ENCODE measurements around the gene HSH2D. TPM values are rescaled to one million over a fixed set of nuclear protein-coding genes. Genes with fewer than 3 reads are reported as not detected.

HSH2D gene
- total and polyA plus RNA-seq, 10 of the 15 experiments (the other 5 are each of a cell fraction or from before 2014, with no cell fraction given), result 22.0 to 145 (median 89.3) TPM

GRCh38 chr19:16139752-16140151, 3.7 kb upstream of the HSH2D start (continued):
- TF ChIP-seq, protein P1, sequence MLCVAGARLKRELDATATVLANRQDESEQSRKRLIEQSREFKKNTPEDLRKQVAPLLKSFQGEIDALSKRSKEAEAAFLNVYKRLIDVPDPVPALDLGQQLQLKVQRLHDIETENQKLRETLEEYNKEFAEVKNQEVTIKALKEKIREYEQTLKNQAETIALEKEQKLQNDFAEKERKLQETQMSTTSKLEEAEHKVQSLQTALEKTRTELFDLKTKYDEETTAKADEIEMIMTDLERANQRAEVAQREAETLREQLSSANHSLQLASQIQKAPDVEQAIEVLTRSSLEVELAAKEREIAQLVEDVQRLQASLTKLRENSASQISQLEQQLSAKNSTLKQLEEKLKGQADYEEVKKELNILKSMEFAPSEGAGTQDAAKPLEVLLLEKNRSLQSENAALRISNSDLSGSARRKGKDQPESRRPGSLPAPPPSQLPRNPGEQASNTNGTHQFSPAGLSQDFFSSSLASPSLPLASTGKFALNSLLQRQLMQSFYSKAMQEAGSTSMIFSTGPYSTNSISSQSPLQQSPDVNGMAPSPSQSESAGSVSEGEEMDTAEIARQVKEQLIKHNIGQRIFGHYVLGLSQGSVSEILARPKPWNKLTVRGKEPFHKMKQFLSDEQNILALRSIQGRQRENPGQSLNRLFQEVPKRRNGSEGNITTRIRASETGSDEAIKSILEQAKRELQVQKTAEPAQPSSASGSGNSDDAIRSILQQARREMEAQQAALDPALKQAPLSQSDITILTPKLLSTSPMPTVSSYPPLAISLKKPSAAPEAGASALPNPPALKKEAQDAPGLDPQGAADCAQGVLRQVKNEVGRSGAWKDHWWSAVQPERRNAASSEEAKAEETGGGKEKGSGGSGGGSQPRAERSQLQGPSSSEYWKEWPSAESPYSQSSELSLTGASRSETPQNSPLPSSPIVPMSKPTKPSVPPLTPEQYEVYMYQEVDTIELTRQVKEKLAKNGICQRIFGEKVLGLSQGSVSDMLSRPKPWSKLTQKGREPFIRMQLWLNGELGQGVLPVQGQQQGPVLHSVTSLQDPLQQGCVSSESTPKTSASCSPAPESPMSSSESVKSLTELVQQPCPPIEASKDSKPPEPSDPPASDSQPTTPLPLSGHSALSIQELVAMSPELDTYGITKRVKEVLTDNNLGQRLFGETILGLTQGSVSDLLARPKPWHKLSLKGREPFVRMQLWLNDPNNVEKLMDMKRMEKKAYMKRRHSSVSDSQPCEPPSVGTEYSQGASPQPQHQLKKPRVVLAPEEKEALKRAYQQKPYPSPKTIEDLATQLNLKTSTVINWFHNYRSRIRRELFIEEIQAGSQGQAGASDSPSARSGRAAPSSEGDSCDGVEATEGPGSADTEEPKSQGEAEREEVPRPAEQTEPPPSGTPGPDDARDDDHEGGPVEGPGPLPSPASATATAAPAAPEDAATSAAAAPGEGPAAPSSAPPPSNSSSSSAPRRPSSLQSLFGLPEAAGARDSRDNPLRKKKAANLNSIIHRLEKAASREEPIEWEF (IDR thresholded peaks at IDR 0.05; ENCODE audit: insufficient replicate concordance, low read depth, low read length), result no peak
- TF ChIP-seq IRF5 (IDR thresholded peaks at IDR 0.05; ENCODE audit: borderline replicate concordance), result peak; percentile 11; the same call in 1 of the 2 replicates
- TF ChIP-seq POLR2AphosphoS5 (IDR thresholded peaks at IDR 0.05; ENCODE audit: low read length), result no peak
- no peak for TF ChIP-seq SIX5 (IDR thresholded peaks at IDR 0.05; ENCODE audit: low read depth, low read length, severe bottlenecking)
- TF ChIP-seq, protein P2, sequence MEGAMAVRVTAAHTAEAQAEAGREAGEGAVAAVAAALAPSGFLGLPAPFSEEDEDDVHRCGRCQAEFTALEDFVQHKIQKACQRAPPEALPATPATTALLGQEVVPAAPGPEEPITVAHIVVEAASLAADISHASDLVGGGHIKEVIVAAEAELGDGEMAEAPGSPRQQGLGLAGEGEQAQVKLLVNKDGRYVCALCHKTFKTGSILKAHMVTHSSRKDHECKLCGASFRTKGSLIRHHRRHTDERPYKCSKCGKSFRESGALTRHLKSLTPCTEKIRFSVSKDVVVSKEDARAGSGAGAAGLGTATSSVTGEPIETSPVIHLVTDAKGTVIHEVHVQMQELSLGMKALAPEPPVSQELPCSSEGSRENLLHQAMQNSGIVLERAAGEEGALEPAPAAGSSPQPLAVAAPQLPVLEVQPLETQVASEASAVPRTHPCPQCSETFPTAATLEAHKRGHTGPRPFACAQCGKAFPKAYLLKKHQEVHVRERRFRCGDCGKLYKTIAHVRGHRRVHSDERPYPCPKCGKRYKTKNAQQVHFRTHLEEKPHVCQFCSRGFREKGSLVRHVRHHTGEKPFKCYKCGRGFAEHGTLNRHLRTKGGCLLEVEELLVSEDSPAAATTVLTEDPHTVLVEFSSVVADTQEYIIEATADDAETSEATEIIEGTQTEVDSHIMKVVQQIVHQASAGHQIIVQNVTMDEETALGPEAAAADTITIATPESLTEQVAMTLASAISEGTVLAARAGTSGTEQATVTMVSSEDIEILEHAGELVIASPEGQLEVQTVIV (IDR thresholded peaks at IDR 0.05; ENCODE audit: borderline replicate concordance, partially characterized antibody), result no peak
- TF ChIP-seq BCL3 (IDR thresholded peaks at IDR 0.05; ENCODE audit: borderline replicate concordance, insufficient read depth, low read depth, low read length, poor library complexity, severe bottlenecking), result peak; percentile 57
- TF ChIP-seq RBBP5 (conservative IDR thresholded peaks at IDR 0.05), result no peak
- TF ChIP-seq, protein P3, sequence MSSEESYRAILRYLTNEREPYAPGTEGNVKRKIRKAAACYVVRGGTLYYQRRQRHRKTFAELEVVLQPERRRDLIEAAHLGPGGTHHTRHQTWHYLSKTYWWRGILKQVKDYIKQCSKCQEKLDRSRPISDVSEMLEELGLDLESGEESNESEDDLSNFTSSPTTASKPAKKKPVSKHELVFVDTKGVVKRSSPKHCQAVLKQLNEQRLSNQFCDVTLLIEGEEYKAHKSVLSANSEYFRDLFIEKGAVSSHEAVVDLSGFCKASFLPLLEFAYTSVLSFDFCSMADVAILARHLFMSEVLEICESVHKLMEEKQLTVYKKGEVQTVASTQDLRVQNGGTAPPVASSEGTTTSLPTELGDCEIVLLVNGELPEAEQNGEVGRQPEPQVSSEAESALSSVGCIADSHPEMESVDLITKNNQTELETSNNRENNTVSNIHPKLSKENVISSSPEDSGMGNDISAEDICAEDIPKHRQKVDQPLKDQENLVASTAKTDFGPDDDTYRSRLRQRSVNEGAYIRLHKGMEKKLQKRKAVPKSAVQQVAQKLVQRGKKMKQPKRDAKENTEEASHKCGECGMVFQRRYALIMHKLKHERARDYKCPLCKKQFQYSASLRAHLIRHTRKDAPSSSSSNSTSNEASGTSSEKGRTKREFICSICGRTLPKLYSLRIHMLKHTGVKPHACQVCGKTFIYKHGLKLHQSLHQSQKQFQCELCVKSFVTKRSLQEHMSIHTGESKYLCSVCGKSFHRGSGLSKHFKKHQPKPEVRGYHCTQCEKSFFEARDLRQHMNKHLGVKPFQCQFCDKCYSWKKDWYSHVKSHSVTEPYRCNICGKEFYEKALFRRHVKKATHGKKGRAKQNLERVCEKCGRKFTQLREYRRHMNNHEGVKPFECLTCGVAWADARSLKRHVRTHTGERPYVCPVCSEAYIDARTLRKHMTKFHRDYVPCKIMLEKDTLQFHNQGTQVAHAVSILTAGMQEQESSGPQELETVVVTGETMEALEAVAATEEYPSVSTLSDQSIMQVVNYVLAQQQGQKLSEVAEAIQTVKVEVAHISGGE (CRISPR knock-in tag; IDR thresholded peaks at IDR 0.05), result no peak
- TF ChIP-seq SUZ12 (IDR thresholded peaks at IDR 0.05; ENCODE audit: unreplicated experiment), result no peak
- TF ChIP-seq, protein P4, sequence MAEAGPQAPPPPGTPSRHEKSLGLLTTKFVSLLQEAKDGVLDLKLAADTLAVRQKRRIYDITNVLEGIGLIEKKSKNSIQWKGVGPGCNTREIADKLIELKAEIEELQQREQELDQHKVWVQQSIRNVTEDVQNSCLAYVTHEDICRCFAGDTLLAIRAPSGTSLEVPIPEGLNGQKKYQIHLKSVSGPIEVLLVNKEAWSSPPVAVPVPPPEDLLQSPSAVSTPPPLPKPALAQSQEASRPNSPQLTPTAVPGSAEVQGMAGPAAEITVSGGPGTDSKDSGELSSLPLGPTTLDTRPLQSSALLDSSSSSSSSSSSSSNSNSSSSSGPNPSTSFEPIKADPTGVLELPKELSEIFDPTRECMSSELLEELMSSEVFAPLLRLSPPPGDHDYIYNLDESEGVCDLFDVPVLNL (IDR thresholded peaks at IDR 0.05; ENCODE audit: low read depth, low read length), result no peak
- TF ChIP-seq GATAD2B (conservative IDR thresholded peaks at IDR 0.05; ENCODE audit: low read depth), result peak; percentile 76
- TF ChIP-seq KDM1A (IDR thresholded peaks at IDR 0.05; ENCODE audit: borderline replicate concordance), result no peak
- TF ChIP-seq CBX5 (IDR thresholded peaks at IDR 0.05; ENCODE audit: low read depth), result 0 out of 2 replicates have a peak, but pooled peaks have one; percentile 29
- no peak for TF ChIP-seq TBL1XR1 (IDR thresholded peaks at IDR 0.05; ENCODE audit: low read depth, low read length)
